ENCODE results near the gene CBR3.

GRCh38 chr21:36127250-36127904, 7.5 kb upstream of the CBR3 start:
- TF ChIP-seq GATA2 (IDR thresholded peaks at IDR 0.05; ENCODE audit: low read depth, low read length): no peak
- TF ChIP-seq GATA3 (IDR thresholded peaks at IDR 0.05; ENCODE audit: low read depth, low read length): no peak

Data from SH-SY5Y (cell line).